PFSK-1 (cell line): ENCODE results near the gene RTRAF.

Experiments used
- FOXP2 ChIP-seq: optimal IDR thresholded peaks from 2 replicates; pipeline ENCODE3; 2011; ENCODE audit warnings: borderline replicate concordance, control low read depth, inconsistent platforms; ENCODE audit not compliant: insufficient read depth; ENCODE audit errors: extremely low read length, extremely low read depth
- POLR2AphosphoS5 ChIP-seq: IDR thresholded peaks from 2 replicates; pipeline ENCODE4 v1.6.1; 2012; ENCODE audit warnings: low read depth, mild to moderate bottlenecking, control low read depth, low read length, moderate library complexity
- REST ChIP-seq, 2 experiments: IDR thresholded peaks; 2 replicates each; pipeline versions ENCODE4 v1.6.1 to v1.8.0; 2011 to 2012; ENCODE audit warnings: low read depth in 2 of 2, low read length in 2 of 2, control low read depth in 1 of 2, inconsistent platforms in 1 of 2, mild to moderate bottlenecking in 1 of 2, moderate library complexity in 1 of 2; ENCODE audit not compliant: insufficient read depth in 1 of 2
- SIN3A ChIP-seq: IDR thresholded peaks from 2 replicates; pipeline ENCODE4 v1.6.1; 2012; ENCODE audit warnings: mild to moderate bottlenecking, low read length, moderate library complexity, borderline replicate concordance; ENCODE audit not compliant: insufficient read depth
- TAF1 ChIP-seq: IDR thresholded peaks from 2 replicates; pipeline ENCODE4 v1.6.1; 2012; ENCODE audit warnings: low read length, control low read depth, borderline replicate concordance; ENCODE audit not compliant: insufficient read depth

Gene RTRAF

GRCh38 chr14:52003324-52003723, 14.0 kb downstream of the RTRAF start:
- TF ChIP-seq POLR2AphosphoS5 (no peak), SIN3A (no peak), TAF1 (no peak), REST (IDR thresholded peaks at IDR 0.05; ENCODE audit: insufficient read depth in 1 of 2, low read depth in 2 of 2, low read length in 2 of 2) (no peak), FOXP2 (no peak)

- TF ChIP-seq SIN3A (no peak), POLR2AphosphoS5 (no peak), FOXP2 (no peak), REST (IDR thresholded peaks at IDR 0.05; ENCODE audit: insufficient read depth in 1 of 2, low read depth in 2 of 2, low read length in 2 of 2) (no peak), TAF1 (no peak)
Observed at GRCh38 chr14:52005625-52006024, 16.3 kb downstream of the RTRAF start.

- TF ChIP-seq REST (IDR thresholded peaks at IDR 0.05; ENCODE audit: insufficient read depth in 1 of 2, low read depth in 2 of 2, low read length in 2 of 2), result no peak
- TF ChIP-seq POLR2AphosphoS5, result no peak
- no peak for TF ChIP-seq TAF1
- TF ChIP-seq FOXP2, result no peak
- TF ChIP-seq SIN3A, result no peak
Observed at GRCh38 chr14:52006361-52006760, 17.0 kb downstream of the RTRAF start.

GRCh38 chr14:52007211-52007610, 17.9 kb downstream of the RTRAF start:
- TF ChIP-seq REST (IDR thresholded peaks at IDR 0.05; ENCODE audit: insufficient read depth in 1 of 2, low read depth in 2 of 2, low read length in 2 of 2) (no peak), FOXP2 (no peak), SIN3A (no peak), POLR2AphosphoS5 (no peak), TAF1 (no peak)

GRCh38 chr14:52007637-52008036, 18.3 kb downstream of the RTRAF start:
- TF ChIP-seq FOXP2, result no peak
- no peak for TF ChIP-seq TAF1
- no peak for TF ChIP-seq SIN3A
- no peak for TF ChIP-seq POLR2AphosphoS5
- no peak for TF ChIP-seq REST (IDR thresholded peaks at IDR 0.05; ENCODE audit: insufficient read depth in 1 of 2, low read depth in 2 of 2, low read length in 2 of 2)
